DND-41 (cell line): ENCODE results near the gene SULT1A2.
"Not testable (repeated sequence)": the region's sequence is repeated elsewhere in the genome, so short reads cannot be mapped to it uniquely, and the experiment has no call there.

Experiments used
- CTCF ChIP-seq: IDR thresholded peaks from 2 replicates; pipeline ENCODE4 v1.5.1; 2012; ENCODE audit warnings: borderline replicate concordance, low read length, moderate library complexity, mild to moderate bottlenecking; ENCODE audit not compliant: poor library complexity, severe bottlenecking; ENCODE audit errors: extremely low read depth
- EZH2 ChIP-seq: IDR thresholded peaks from 3 replicates; pipeline ENCODE4 v1.6.1; 2012; ENCODE audit warnings: borderline replicate concordance, low read depth, mild to moderate bottlenecking, moderate library complexity, low read length, inconsistent platforms; ENCODE audit not compliant: severe bottlenecking

- TF ChIP-seq EZH2, CTCF: not testable (repeated sequence)
Observed at GRCh38 chr16:28630905-28631304, 34.1 kb upstream of the SULT1A2 start.
